HL-60 (cell line): ENCODE measurements around the gene GPC5.

Experiments
- DNase-seq, 2 experiments: peaks; one replicate each; pipeline ENCODE4 v3.0.0-alpha.2; 2010 to 2020; ENCODE audit warnings: low read depth in 1 of 2, low spot score in 1 of 2
- H3K27ac ChIP-seq: fragments of 250-450 bp; sonication (Bioruptor Pico); replicated peaks from 2 replicates; pipeline ENCODE4 v1.5.1; 2020; ENCODE audit warnings: mild to moderate bottlenecking, moderate library complexity
- H3K27me3 ChIP-seq: fragments of 250-450 bp; sonication (Bioruptor Pico); 2 replicates; pipeline ENCODE4 v1.5.1; 2021; ENCODE audit warnings: mild to moderate bottlenecking, moderate library complexity; ENCODE audit not compliant: insufficient read depth, poor library complexity, severe bottlenecking
- H3K4me3 ChIP-seq: replicated peaks from 2 replicates; pipeline ENCODE4 v1.5.1; 2011; ENCODE audit warnings: mild to moderate bottlenecking, control low read depth, low read length; ENCODE audit not compliant: insufficient read depth
- CTCF ChIP-seq: IDR thresholded peaks from one replicate; pipeline ENCODE4 v1.5.1; 2011; ENCODE audit warnings: low read length, control low read depth, inconsistent platforms; ENCODE audit not compliant: insufficient read depth
- GABPA ChIP-seq: IDR thresholded peaks from 2 replicates; pipeline ENCODE4 v1.6.1; 2012; ENCODE audit warnings: low read depth
- POLR2AphosphoS5 ChIP-seq: IDR thresholded peaks from 2 replicates; pipeline ENCODE4 v1.6.1; 2012; ENCODE audit warnings: low read depth
- REST ChIP-seq: IDR thresholded peaks from 2 replicates; pipeline ENCODE4 v1.6.1; 2012; ENCODE audit warnings: low read depth; ENCODE audit not compliant: insufficient replicate concordance
- SPI1 ChIP-seq: IDR thresholded peaks from 2 replicates; pipeline ENCODE4 v1.6.1; 2012; ENCODE audit warnings: low read depth, mild to moderate bottlenecking, borderline replicate concordance

GPC5 gene

GRCh38 chr13:92255526-92255925 is 857.1 kb downstream of the GPC5 start:
- Histone ChIP-seq H3K27me3 (no peaks in the 10 kb centered on the region), H3K27ac (no peak overlapping the region), H3K4me3 (no peak overlapping the region)
- DNase-seq = no peak
- no peak for TF ChIP-seq CTCF
- TF ChIP-seq REST = no peak

- H3K4me3 ChIP-seq = no peak overlapping the region
- TF ChIP-seq GABPA (no peak), CTCF (no peak), POLR2AphosphoS5 (no peak), REST (no peak), SPI1 (no peak)
Observed at GRCh38 chr13:92256211-92256610, 857.8 kb downstream of the GPC5 start.

GRCh38 chr13:92259046-92259445 is 860.6 kb downstream of the GPC5 start:
- no peak for DNase-seq
- no peaks in the 10 kb centered on the region for H3K27me3 ChIP-seq
- no peak overlapping the region for H3K27ac ChIP-seq
- H3K4me3 ChIP-seq = no peak overlapping the region
- TF ChIP-seq CTCF = no peak

More at GRCh38 chr13:92256211-92256610, 857.8 kb downstream of the GPC5 start:
- H3K27ac ChIP-seq = no peak overlapping the region
- DNase-seq = no peak
- no peaks in the 10 kb centered on the region for H3K27me3 ChIP-seq

GRCh38 chr13:92259523-92259922 is 861.1 kb downstream of the GPC5 start:
- no peaks in the 10 kb centered on the region for H3K27me3 ChIP-seq
- no peak overlapping the region for H3K4me3 ChIP-seq
- no peak for DNase-seq
- TF ChIP-seq REST = no peak
- TF ChIP-seq GABPA = no peak
- no peak for TF ChIP-seq CTCF
- no peak for TF ChIP-seq SPI1
- no peak for TF ChIP-seq POLR2AphosphoS5
- no peak overlapping the region for H3K27ac ChIP-seq
